HL-60 (cell line): ENCODE measurements around the gene ZNF444.

ENCODE experiments used
- DNase-seq, 2 experiments: peaks; one replicate each; pipeline ENCODE4 v3.0.0-alpha.2; 2010 to 2020; ENCODE audit warnings: low read depth in 1 of 2, low spot score in 1 of 2
- H3K27ac ChIP-seq: fragments of 250-450 bp; sonication (Bioruptor Pico); replicated peaks from 2 replicates; pipeline ENCODE4 v1.5.1; 2020; ENCODE audit warnings: mild to moderate bottlenecking, moderate library complexity
- H3K27me3 ChIP-seq: fragments of 250-450 bp; sonication (Bioruptor Pico); 2 replicates; pipeline ENCODE4 v1.5.1; 2021; ENCODE audit warnings: mild to moderate bottlenecking, moderate library complexity; ENCODE audit not compliant: insufficient read depth, poor library complexity, severe bottlenecking
- H3K4me3 ChIP-seq: replicated peaks from 2 replicates; pipeline ENCODE4 v1.5.1; 2011; ENCODE audit warnings: mild to moderate bottlenecking, control low read depth, low read length; ENCODE audit not compliant: insufficient read depth
- CTCF ChIP-seq: IDR thresholded peaks from one replicate; pipeline ENCODE4 v1.5.1; 2011; ENCODE audit warnings: low read length, control low read depth, inconsistent platforms; ENCODE audit not compliant: insufficient read depth
- GABPA ChIP-seq: IDR thresholded peaks from 2 replicates; pipeline ENCODE4 v1.6.1; 2012; ENCODE audit warnings: low read depth
- POLR2AphosphoS5 ChIP-seq: IDR thresholded peaks from 2 replicates; pipeline ENCODE4 v1.6.1; 2012; ENCODE audit warnings: low read depth
- REST ChIP-seq: IDR thresholded peaks from 2 replicates; pipeline ENCODE4 v1.6.1; 2012; ENCODE audit warnings: low read depth; ENCODE audit not compliant: insufficient replicate concordance
- SPI1 ChIP-seq: IDR thresholded peaks from 2 replicates; pipeline ENCODE4 v1.6.1; 2012; ENCODE audit warnings: low read depth, mild to moderate bottlenecking, borderline replicate concordance

The ZNF444 gene

GRCh38 chr19:56094449-56094848, 46.6 kb upstream of the ZNF444 start:
- no peak overlapping the region for H3K27ac ChIP-seq
- DNase-seq = no peak
- H3K27me3 ChIP-seq = no peaks in the 10 kb centered on the region
- H3K4me3 ChIP-seq = no peak overlapping the region
- TF ChIP-seq CTCF (no peak), SPI1 (no peak), GABPA (no peak), REST (no peak), POLR2AphosphoS5 (no peak)

- H3K27ac ChIP-seq = no peak overlapping the region
- DNase-seq = no peak
- H3K27me3 ChIP-seq = no peaks in the 10 kb centered on the region
- no peak for TF ChIP-seq SPI1
- no peak for TF ChIP-seq POLR2AphosphoS5
- no peak for TF ChIP-seq REST
- TF ChIP-seq GABPA = no peak
- no peak for TF ChIP-seq CTCF
- H3K4me3 ChIP-seq = no peak overlapping the region
Observed at GRCh38 chr19:56096665-56097064, 44.4 kb upstream of the ZNF444 start.

- DNase-seq = no peak
- no peak overlapping the region for H3K27ac ChIP-seq
- no peak for TF ChIP-seq REST
- TF ChIP-seq GABPA = no peak
- no peak for TF ChIP-seq SPI1
- no peak for TF ChIP-seq POLR2AphosphoS5
- no peak for TF ChIP-seq CTCF
- H3K4me3 ChIP-seq = no peak overlapping the region
- H3K27me3 ChIP-seq = no peaks in the 10 kb centered on the region
Observed at GRCh38 chr19:56097306-56097705, 43.8 kb upstream of the ZNF444 start.
